Measurements from ENCODE around the gene ALDH8A1.
A peak's percentile ranks its signal among the peaks of the same experiment; 100 is the strongest.
"Not testable (repeated sequence)": the region's sequence is repeated elsewhere in the genome, so short reads cannot be mapped to it uniquely, and the experiment has no call there.

ALDH8A1 gene

DNA sequence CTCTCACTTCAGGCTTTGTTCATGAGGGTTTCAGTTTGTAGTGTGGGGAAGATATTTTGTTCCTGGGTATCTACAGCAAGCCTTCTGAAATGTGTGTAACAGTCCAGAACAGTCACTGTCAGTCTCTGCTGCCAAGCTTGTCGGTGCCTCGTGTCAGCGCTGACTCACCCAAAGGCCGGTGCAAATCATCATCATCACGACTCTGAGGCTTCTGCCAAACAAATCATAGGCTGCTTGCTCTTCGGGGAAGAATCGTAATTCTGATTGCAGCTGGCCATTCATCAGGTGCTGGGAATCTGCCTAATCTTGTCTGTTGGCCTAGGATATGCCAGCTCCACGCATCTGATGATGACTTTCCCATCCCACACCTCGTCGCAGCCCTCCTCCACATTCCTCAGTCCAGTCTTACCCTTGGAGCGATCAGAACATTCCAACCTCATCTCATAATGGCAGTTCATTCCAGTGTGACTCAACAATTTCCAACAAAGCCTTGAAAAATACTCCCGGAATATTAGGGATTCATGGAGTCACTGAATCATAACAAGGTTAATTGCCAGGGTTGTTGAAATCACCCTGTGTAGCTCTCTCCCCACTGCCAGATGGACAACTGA, 40.9 kb downstream of the ALDH8A1 start:
- DNase-seq, result no peak

DNA sequence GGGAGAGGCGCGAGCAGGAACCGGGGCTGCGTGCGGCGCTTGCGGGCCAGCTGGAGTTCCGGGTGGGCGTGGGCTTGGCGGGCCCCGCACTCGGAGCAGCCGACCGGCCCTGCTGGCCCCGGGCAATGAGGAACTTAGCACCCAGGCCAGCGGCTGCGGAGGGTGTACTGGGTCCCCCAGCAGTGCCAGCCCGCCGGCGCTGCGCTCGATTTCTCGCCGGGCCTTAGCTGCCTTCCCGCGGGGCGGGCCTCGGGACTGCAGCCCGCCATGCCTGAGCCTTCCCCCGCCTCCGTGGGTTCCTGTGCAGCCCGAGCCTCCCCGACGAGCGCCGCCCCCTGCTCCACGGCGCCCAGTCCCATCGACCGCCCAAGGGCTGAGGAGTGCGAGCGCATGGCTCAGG, 45.2 kb downstream of the ALDH8A1 start:
- not testable (repeated sequence) for DNase-seq

DNA sequence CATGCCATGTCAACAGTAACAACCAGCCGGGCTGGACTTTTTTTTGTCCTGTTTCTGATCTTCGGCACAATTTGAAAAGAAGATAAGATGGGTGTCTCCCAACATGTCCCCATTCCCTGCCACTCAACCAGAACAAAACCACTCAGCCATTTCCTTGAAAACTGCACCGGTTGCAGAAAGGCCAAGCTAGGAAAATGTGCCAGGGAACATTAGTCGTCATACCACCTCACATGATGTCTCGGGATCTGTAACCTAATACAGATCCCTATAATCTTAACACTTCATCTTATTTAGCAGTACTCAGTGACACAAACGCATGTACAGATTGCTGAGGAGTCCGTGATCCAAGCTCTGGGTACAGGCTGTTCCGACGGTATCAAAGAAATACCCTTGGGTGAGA, 46.5 kb downstream of the ALDH8A1 start:
- no peak for DNase-seq

DNA sequence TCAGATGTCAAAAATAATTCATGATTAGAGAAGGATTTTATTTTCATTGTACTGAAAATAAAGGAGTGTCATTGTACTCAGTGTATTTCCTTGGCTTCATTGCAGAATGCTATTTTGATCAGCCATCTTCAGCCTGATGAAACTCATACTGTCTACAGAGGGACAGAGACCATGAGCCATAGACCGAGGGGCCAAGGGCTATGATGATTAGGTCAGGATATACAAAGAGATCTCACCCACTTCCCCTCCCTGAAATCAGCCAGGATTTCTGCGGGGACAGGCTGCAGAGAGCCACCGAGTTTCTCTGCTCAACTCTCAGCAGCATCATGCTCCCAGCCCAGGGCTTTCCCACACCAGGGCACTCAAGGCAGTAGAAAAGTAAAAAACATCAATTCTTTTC, 47.0 kb downstream of the ALDH8A1 start:
- no peak for DNase-seq

DNA sequence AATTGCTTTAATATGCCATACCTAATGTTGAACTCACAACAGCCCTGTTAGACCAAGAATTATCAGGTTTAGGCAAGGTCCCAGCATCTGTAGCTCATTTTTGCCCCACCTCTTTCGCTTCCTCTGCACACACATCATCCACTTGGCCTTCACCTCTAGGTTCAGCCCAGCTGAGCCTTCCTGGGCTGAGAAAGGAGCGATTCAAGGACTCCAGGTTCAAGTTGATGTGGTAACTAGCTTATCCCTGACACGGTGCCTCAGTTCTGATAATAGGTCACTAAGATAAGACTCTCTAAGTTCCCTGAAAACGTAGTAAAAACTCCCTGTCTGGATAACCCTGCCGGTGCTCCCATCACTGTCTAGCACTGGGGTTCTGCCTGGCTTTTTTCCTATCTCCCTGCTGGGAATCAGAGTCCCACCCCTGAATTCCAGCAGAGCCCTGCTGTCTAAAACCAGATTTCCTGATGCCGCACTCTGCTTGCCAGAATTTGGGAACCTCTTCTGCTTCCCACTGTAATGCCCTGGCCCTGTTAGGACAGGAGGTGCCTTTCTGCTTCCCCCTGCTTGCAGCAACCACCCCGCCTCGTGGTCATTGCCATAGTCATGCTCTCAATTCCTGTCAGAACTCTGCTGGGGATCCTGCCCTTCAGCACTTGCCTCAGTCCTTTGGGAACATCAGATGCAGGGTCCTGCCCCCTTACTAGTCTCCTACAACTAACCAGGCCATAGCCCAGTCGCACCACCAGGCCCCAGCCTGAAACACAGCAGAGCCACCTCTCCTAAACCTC, 47.6 kb downstream of the ALDH8A1 start:
- no peak for DNase-seq

DNA sequence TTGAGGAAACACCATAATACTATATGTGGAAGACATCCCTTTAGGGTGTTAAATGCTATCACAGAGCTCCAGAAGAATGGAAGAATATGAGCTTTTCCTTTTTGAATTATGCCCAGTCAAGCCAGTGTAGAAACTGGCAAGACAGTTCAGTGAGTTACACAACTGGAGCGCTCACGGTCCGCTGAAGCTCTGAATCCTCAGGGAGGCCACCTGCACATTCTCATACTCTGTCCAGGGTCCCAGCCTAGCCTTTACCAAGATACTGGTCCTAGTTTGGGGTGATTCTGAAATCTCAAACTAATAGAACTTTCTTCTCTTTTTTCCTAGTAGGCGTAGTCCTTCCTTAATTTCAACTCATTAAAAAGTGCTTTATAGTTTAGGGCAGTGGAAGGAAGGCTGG, 51.3 kb downstream of the ALDH8A1 start:
- DNase-seq, result no peak

DNA sequence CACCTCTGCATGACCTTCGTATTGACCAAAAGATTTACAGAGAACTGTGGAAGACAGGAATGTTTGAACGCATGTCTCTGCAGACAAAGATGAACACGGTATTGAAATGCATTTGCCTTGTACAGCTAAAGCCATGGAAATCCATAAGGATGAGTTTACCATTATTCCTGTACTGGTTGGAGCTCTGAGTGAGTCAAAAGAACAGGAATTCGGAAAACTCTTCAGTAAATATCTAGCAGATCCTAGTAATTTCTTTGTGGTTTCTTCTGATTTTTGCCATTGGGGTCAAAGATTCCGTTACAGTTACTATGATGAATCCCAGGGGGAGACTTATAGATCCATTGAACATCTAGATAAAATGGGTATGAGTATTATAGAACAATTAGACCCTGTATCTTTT, 51.7 kb downstream of the ALDH8A1 start:
- DNase-seq, result not testable (repeated sequence)

DNA sequence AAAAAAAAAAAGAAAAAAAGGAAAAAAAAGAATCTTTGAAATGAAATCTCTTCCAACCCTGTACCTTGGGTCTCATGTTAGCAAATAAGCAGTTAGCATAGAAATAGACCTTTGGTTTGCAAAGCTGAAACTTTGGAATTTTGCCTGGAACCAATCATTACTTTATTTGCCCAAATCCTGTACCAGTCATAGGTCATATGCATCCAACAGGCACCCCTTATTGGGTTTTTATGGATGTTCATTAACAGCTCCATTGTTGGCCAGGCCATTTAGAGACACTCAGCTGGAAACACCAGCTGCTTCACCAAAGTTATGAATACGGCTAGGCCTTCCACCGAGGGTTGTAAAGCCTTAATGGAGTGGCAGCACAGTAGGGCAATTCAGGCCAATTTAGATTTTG, 53.0 kb downstream of the ALDH8A1 start:
- DNase-seq, result no peak

DNA sequence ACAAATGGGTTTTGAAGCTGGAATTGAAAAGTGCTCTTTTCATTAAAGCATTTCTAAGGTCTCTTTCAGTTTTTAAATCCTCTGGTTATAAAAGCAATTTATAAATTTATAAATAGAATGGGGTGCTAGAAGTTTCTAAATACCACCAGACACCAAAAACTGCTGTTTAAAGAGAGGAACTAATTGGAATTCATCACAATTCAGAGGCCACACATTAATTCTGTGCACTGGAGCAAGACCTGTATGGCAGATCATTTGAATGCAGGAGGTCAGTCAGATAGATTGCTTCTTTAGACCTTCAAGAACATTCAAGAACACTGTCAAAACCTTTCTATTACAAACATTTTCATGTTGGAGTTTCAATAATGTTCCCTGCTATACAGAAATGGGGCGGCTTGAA, 55.1 kb downstream of the ALDH8A1 start:
- DNase-seq, result no peak

DNA sequence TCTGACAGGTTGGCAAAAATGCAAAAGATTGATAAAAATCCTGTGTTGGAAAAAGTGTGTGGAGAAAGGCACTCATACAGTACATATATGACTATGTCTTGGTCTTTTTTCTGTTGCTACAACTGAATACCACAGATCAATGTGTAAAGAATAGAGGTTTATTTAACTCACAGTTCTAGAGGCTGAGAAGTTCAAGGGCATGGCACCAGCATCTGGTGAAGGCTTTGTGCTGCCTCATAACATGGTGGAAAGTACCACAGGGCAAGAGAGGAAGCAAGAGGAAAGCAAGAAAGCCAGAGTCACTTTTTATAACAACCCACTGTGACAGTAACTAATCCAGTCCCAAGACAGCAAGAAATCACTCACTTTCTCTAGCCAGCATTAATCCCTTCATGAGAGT, 57.5 kb downstream of the ALDH8A1 start:
- DNase-seq, result no peak

DNA sequence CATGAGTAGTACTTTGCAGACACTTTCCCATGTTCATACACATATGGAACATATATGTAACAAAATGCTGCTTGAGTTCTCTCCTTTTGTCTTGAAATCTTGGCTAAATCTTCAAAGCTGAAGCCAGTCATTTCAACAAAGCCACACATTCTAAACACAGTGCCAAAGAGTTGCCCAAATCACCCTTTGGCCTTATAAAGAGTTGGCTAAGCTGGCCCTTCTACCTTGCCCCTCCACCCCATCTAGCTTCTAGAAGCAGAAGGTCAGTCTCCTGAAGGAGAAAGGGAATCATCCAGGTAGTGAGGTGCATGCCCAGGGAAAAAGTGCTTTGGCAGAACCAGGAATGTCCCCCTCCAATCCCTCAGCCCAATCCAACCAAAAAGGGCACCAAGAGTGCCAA, 58.3 kb downstream of the ALDH8A1 start:
- no peak for DNase-seq

DNA sequence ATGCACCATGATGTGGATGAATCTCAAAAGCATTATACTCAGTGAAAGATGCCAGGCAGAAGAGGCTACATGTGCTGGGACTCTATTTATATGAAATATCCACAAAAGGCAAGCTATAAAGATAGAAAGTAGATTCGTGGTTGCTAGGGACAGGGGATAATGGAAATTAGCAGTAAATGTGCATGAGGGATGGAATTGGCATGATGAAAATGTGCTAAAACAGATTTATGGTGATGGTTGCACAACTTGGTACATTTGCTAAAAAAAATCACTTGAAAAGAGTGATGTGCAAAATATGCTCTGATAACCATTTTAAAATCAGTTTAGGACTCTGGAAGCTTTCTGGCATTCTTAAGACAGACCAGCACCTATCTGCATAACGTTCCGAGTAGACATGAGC, 61.6 kb downstream of the ALDH8A1 start:
- DNase-seq, result no peak

DNA sequence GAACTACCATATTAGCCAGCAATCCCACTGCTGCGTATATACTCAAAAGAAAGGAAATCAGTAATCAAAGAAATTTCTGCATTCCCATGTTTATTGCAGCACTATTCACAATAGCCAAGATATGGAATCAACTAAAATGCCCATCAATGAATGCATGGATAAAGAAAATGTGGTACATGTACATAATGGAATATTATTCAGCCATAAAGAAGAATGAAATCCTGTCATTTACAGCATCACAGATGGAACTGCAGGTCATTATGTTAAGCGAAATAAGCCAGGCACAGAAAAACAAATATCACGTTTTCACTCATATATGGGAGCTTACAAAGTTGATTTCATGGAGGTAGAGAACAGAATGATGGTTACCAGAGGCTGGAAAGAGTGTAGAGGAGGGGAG, 65.1 kb downstream of the ALDH8A1 start:
- DNase-seq, result no peak

DNA sequence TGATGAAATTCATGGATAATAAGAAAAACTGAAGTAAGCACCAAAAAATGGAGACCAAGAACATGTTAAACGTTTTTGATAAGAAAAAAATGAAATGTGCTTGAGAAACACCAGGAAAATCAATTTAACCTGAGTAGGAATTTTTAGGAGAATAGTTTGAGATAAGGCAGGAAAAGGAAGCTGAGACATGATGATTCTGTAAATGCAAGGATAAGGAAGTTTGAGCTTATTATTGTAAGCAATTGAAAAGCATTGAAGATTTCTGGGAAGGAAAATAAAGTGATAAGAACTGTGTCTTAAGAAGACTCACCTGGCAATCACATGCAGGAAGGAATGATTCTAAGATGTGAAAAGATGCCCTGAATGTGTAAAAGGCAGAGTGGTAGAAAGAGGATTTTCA, 66.6 kb downstream of the ALDH8A1 start:
- DNase-seq, result no peak

DNA sequence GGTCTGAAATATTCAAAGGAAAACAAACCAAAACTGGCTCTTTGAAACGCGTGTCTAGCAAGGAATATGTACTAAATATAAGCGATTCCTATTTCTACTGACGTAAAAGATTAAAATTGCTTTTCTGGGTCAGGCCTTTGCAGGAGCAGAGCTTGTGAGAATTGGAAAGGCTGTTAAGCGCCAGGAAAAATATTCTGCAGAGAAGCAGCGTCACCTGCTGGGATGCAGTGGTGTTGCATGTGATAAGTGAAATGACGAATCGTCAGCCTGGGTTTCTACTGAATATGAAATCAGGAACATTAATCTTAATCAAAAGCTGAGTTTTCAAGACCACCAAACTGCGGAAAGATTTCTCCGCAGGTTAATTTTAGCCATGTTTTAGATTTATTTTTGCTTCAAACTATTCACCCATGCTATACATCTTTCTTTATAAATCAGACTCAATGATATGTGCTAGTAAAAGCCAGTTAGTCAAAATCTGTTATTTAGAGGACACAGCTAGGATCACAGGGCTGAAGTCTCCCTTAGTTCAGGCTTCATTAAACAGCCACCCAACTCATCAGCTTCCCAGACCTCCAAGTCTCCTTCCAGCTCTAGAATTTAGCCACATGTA, 67.4 kb downstream of the ALDH8A1 start:
- DNase-seq, result peak; percentile 60

DNA sequence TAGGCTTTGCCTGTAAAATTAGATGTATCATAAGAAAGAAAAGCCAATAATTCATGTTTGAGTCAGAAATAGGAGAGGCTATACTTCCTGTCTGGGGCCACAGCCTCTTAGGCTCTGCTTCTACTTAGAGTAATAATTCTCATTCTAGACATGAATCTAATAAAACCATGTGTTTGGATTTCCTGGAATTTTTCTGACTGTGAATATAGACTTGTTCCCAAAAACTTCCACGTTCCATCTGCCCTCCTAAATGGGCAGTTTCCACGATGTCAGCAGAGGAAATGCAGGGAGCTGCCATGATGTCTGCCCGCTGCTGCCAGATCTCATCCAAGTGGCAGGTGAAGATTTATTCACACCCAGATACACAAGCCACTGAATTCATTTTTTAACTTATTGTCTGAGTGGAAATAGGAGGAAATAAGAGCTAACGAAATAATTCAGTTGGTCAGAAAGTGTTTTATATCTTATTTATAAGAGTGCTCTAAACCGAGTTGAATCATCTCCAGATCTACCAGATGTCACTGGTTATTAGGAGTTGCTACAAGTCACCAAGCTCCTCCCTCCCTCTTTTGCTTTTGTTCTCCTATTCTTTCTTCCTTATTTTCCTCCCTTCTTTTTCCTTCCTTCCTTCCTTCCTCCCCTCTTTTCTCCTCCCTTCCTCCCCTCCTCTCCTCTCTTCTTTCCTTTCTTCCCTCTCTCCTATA, 69.3 kb downstream of the ALDH8A1 start:
- DNase-seq, result no peak

DNA sequence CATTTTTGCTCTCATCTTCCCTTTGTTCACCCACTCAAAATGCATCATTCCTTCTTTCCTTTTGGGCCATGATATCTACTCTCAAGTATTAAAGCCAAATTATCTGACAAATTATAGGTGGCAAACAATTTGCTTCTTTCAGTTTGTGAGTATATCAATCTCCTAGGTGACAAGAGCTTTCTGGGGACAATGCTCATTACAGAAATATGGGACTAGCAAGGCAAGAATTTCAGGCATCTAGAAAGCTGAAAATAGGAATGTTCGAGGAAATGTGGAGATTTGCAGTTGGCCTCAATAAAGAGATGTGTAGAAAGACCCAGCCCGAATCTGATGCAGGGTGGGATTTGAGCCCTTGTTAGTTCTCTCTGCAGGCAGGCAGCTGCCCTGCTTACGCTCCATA, 71.8 kb downstream of the ALDH8A1 start:
- DNase-seq, result no peak

DNA sequence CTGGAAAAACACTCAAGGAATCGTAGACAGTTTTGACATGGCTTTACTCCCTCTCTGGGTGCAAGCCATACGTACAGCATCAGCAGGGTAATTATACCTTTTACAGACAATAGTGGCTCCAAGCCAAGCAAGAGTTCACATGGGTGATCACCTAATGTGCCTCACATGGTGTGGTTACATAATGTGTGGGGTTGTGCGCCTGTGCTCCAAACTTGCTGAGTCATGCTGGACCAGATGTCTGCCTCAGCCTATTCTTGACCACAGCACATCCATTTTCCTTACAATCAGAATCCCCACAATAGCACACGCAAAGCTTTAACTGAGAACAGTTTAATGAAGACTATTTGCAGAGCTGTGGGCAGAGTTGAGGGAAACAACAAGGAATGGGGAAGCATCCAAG, 74.5 kb downstream of the ALDH8A1 start:
- no peak for DNase-seq

DNA sequence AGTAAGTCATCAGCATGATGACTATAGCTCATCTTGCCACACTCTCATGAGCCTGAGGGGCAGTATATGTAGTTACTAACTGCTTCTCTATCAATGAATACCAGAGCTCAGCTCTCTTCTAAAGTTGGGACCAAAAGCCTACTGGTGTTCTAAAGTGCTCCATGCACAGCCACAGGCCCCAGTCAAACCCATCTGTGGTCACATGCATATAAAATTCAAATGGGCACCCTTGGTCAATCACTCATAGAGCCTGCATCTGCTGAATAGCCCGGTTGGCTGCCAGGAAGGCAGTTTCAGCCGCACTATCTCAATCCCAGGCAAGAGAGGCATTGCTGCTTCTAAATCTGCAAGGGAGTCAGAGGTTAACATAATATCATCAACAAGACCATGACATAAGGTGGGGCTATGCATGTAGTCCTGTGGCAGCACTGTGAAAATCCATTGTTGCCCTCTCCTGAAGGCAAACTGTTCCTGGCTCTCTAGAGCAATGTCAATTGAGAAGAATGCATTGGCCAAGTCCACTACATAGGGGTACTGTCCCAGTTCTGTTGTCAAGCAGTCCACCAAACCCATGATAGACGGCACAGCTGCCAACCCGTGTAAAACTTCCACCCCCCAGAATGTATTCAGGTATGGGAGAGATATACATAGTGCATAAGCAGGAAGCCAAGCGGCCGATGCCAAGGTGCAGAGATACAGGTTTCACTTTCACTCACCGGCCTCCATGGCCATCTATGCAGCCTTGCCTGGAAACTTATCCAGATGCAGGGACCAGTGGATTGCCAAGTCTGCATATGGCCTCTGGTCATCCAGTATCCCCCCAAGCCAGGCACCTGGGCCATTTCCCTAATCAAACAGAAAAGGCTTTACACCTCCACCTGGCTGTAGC, 76.2 kb downstream of the ALDH8A1 start:
- DNase-seq, result no peak

DNA sequence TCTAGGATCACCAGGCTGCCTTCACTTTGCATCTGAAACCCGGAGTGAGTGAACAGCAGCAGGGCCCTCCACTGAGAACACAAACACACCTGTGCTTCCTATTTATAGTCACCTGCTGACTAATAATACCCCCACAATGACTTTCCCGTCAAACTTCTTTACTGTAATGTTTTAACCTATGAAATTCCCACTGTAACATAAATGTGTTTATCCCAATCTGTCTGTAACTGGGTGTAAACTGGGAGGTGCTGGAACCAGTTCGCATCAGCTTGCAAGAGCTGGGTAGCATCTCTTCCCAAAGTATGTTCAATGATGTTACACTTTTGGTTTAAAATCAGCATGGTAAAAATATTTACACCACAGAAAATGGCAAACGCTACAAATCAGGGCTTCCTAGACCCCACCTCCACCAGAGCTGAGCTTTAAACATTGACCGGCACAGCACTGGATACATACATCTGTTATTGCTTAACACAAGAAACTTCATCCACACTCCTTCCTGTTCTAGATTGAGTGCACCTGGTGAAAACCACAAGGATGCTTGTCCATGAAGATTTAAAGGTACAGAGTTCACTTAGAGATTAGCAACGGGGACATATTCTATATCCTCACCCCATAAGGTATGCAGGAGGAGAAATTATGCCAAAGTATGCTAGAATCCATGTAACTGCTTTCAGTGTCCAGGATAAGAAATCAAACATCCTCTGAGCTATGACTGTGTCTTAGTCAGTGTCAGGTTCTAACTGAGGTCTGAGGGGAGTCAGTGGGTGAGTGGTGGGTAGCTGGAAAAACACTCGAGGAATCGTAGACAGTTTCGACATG, 79.0 kb downstream of the ALDH8A1 start:
- no peak for DNase-seq

DNA sequence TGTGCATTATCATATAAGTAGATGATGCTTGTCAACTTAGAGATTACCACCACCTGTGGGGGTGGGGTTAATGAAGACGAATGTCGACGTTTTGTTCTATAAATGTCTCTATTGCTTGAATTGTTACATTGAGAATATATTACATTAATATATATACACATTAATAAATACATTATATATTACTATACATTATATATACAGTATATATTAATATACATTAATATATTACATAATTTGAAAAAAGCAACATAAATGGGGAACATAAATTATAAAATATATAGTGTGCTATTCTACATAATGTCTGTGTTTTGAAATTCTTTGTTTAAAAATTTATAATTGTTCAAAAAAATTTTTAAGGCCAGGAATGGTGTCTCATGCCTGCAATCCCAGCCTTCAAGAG, 81.1 kb downstream of the ALDH8A1 start:
- DNase-seq, result no peak

Measured in activated CD8-positive, alpha-beta memory T cell treated with anti-CD3 and anti-CD28 coated beads, Interleukin-2, amount 50 U/mL, for 48 hours (primary cell).